ENCODE results near the gene ATP5F1D. TPM values are rescaled to one million over a fixed set of nuclear protein-coding genes. Genes with fewer than 3 reads are reported as not detected.
A peak's percentile ranks its signal among the peaks of the same experiment; 100 is the strongest.

ATP5F1D gene
- total and polyA plus RNA-seq, 2 of the 13 experiments (the other 11 are each of a cell fraction or from before 2014, with no cell fraction given): 39.4 to 78.7 TPM

DNA sequence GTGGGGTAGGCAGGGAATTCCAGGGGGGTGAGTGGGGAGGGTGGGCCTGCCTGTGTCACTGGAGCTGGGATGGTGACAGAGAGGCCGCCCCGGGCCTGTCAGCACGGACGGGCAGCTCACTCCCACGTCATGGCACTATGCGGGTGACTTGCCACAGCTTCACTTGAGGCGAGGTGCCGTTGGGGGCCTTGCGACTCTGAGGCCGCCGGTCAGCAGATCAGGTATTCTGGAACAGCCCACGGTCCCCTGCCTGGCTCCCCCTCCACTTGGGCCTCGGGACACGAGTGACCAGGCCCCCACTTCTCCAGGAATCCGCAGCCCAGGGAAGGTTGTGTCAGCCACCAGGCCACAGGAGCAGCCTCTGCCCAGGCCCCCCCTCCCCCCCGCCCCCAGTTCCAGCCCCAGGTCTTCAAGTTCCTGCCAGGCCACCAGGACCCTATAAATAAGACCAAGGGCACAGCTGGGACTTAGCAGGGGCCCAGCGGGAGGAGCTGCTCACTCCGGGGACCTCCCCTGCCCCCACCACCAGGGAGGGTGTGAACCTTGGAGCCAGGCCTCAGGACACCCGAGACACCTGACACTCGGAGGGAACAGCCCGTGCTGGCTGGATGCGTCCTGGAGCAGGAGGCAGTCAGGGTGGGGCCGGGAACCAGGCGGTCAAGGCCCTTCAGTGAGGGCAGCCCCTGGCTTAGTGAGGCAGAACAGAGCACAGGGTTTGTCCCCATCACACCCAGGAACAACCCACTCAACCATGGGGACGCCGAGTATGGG lies 4.1 kb downstream of the ATP5F1D start (continued):
- TF ChIP-seq RARA (CRISPR knock-in tag; IDR thresholded peaks at IDR 0.05): peak; percentile 86
- no peak for TF ChIP-seq ZNF44 (CRISPR knock-in tag; IDR thresholded peaks at IDR 0.05)
- no peak for TF ChIP-seq ZNF256 (CRISPR knock-in tag; conservative IDR thresholded peaks at IDR 0.05)
- no peak for TF ChIP-seq NCOA5 (CRISPR knock-in tag; IDR thresholded peaks at IDR 0.05)
- TF ChIP-seq PAX8 (CRISPR knock-in tag; IDR thresholded peaks at IDR 0.05; ENCODE audit: borderline replicate concordance): no peak
- TF ChIP-seq, protein P1, sequence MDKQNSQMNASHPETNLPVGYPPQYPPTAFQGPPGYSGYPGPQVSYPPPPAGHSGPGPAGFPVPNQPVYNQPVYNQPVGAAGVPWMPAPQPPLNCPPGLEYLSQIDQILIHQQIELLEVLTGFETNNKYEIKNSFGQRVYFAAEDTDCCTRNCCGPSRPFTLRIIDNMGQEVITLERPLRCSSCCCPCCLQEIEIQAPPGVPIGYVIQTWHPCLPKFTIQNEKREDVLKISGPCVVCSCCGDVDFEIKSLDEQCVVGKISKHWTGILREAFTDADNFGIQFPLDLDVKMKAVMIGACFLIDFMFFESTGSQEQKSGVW (CRISPR knock-in tag; IDR thresholded peaks at IDR 0.05; ENCODE audit: borderline replicate concordance): no peak
- peak; percentile 56 for TF ChIP-seq RXRA (CRISPR knock-in tag; IDR thresholded peaks at IDR 0.05)
- TF ChIP-seq, protein P2, sequence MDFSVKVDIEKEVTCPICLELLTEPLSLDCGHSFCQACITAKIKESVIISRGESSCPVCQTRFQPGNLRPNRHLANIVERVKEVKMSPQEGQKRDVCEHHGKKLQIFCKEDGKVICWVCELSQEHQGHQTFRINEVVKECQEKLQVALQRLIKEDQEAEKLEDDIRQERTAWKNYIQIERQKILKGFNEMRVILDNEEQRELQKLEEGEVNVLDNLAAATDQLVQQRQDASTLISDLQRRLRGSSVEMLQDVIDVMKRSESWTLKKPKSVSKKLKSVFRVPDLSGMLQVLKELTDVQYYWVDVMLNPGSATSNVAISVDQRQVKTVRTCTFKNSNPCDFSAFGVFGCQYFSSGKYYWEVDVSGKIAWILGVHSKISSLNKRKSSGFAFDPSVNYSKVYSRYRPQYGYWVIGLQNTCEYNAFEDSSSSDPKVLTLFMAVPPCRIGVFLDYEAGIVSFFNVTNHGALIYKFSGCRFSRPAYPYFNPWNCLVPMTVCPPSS (IDR thresholded peaks at IDR 0.05): no peak
- TF ChIP-seq ZFP41 (CRISPR knock-in tag; IDR thresholded peaks at IDR 0.05; ENCODE audit: borderline replicate concordance): no peak
- TF ChIP-seq, protein P3, sequence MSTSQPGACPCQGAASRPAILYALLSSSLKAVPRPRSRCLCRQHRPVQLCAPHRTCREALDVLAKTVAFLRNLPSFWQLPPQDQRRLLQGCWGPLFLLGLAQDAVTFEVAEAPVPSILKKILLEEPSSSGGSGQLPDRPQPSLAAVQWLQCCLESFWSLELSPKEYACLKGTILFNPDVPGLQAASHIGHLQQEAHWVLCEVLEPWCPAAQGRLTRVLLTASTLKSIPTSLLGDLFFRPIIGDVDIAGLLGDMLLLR (CRISPR knock-in tag; IDR thresholded peaks at IDR 0.05): no peak
- no peak for TF ChIP-seq TMF1 (CRISPR knock-in tag; IDR thresholded peaks at IDR 0.05; ENCODE audit: low read depth)
- TF ChIP-seq MIER2 (CRISPR knock-in tag; IDR thresholded peaks at IDR 0.05): no peak
- TF ChIP-seq, protein P4, sequence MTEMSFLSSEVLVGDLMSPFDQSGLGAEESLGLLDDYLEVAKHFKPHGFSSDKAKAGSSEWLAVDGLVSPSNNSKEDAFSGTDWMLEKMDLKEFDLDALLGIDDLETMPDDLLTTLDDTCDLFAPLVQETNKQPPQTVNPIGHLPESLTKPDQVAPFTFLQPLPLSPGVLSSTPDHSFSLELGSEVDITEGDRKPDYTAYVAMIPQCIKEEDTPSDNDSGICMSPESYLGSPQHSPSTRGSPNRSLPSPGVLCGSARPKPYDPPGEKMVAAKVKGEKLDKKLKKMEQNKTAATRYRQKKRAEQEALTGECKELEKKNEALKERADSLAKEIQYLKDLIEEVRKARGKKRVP (CRISPR knock-in tag; IDR thresholded peaks at IDR 0.05): no peak
- TF ChIP-seq, protein P5, sequence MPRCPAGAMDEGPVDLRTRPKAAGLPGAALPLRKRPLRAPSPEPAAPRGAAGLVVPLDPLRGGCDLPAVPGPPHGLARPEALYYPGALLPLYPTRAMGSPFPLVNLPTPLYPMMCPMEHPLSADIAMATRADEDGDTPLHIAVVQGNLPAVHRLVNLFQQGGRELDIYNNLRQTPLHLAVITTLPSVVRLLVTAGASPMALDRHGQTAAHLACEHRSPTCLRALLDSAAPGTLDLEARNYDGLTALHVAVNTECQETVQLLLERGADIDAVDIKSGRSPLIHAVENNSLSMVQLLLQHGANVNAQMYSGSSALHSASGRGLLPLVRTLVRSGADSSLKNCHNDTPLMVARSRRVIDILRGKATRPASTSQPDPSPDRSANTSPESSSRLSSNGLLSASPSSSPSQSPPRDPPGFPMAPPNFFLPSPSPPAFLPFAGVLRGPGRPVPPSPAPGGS (CRISPR knock-in tag; IDR thresholded peaks at IDR 0.05): 0 out of 2 replicates have a peak, but pooled peaks have one; percentile 13
- TF ChIP-seq, protein P6, sequence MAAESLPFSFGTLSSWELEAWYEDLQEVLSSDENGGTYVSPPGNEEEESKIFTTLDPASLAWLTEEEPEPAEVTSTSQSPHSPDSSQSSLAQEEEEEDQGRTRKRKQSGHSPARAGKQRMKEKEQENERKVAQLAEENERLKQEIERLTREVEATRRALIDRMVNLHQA (CRISPR knock-in tag; IDR thresholded peaks at IDR 0.05): no peak
- no peak for TF ChIP-seq KLF6 (CRISPR knock-in tag; IDR thresholded peaks at IDR 0.05)
- TF ChIP-seq, protein P7, sequence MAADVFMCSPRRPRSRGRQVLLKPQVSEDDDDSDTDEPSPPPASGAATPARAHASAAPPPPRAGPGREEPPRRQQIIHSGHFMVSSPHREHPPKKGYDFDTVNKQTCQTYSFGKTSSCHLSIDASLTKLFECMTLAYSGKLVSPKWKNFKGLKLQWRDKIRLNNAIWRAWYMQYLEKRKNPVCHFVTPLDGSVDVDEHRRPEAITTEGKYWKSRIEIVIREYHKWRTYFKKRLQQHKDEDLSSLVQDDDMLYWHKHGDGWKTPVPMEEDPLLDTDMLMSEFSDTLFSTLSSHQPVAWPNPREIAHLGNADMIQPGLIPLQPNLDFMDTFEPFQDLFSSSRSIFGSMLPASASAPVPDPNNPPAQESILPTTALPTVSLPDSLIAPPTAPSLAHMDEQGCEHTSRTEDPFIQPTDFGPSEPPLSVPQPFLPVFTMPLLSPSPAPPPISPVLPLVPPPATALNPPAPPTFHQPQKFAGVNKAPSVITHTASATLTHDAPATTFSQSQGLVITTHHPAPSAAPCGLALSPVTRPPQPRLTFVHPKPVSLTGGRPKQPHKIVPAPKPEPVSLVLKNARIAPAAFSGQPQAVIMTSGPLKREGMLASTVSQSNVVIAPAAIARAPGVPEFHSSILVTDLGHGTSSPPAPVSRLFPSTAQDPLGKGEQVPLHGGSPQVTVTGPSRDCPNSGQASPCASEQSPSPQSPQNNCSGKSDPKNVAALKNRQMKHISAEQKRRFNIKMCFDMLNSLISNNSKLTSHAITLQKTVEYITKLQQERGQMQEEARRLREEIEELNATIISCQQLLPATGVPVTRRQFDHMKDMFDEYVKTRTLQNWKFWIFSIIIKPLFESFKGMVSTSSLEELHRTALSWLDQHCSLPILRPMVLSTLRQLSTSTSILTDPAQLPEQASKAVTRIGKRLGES (CRISPR knock-in tag; IDR thresholded peaks at IDR 0.05; ENCODE audit: borderline replicate concordance): no peak
- TF ChIP-seq ZNF12 (CRISPR knock-in tag; IDR thresholded peaks at IDR 0.05): no peak
- no peak for TF ChIP-seq FOXO1 (CRISPR knock-in tag; IDR thresholded peaks at IDR 0.05)
- no peak for TF ChIP-seq KDM5A (IDR thresholded peaks at IDR 0.05; ENCODE audit: borderline replicate concordance, low read length)

All from HepG2 (cell line).